GM19193 (cell line): ENCODE data around the gene SRCAP.

Experiments
- POLR2A ChIP-seq: IDR thresholded peaks from 4 replicates; pipeline ENCODE4 v1.6.1; 2011; ENCODE audit not compliant: insufficient read depth, insufficient read length; ENCODE audit errors: extremely low read depth

The SRCAP gene

GRCh38 chr16:30659507-30660423 is 39.2 kb upstream of the SRCAP start:
- TF ChIP-seq POLR2A = peak; percentile 37

- TF ChIP-seq POLR2A = no peak
Observed at GRCh38 chr16:30660424-30661261, 38.3 kb upstream of the SRCAP start.

- no peak for TF ChIP-seq POLR2A
Observed at GRCh38 chr16:30662449-30662848, 36.5 kb upstream of the SRCAP start.

DNA sequence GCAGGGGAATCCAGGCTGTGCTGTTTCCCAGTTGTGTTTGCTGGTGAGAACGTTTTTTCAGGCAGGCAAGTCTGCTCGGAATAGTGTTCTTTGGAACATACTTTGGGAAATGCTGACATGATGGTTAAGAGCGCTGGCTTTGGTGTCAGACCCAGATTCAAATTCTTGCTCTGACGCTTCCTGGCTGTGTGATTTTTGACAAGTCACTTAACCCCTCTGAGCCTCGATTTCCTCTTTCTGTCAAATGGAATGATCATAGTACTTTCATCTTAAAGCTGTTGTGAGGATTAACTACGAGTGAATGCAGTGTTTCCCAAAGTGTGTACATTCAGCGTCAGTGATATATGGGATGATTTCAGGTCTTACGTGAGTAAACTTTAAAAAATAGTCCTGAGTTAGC is 35.9 kb upstream of the SRCAP start:
- no peak for TF ChIP-seq POLR2A

- no peak for TF ChIP-seq POLR2A
Observed at GRCh38 chr16:30663820-30664219, 35.2 kb upstream of the SRCAP start.

DNA sequence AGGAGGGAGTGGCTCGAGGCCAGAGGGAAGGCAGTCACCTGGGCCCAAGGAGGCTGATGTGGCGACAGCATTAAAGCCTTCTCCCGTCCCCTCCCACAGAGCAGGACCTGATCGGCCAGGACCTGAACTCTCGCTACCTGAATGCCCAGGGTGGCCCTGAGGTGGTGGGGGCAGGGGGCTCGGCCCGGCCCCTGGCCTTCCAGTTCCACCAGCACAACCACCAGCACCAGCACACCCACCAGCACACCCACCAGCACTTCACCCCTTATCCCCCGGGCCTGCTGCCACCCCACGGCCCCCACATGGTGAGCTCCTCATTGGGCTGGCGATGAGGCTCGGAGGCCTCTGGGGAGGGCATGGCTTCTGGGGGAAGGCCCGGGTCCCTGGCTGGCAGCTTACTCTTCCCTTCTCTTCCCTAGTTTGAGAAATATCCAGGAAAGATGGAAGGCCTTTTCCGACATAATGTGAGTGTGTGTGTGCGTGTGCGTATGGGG is 34.3 kb upstream of the SRCAP start:
- TF ChIP-seq POLR2A = no peak

DNA sequence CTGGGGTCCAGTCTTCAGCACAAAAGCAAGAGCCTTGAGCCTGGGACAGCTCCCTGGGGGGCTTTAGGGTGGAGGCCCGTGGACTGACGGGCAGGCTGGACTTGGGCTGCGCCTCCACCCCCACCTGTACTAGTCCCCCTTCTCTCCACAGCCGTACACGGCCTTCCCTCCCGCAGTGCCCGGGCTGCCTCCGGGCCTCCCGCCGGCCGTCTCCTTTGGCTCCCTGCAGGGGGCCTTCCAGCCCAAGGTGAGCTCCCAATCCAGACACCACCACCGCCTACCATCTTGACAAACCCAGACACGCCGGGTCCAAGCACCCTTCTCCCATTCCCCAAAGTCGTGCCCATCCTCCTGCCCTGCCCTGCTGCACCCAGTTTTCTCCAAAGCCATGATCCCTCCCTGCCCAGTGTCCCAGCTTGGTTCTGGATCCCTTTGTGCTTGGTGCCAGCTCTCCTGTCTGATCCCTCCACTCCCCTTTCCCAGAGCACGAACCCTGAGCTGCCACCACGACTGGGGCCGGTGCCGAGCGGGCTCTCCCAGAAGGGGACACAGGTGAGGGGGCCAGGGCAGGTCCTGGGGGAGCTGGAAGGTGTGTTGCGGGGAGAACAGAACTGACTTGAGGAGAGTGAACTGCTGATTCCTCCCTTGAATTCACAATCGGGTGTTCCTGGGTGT is 33.7 kb upstream of the SRCAP start:
- no peak for TF ChIP-seq POLR2A

- no peak for TF ChIP-seq POLR2A
Observed at GRCh38 chr16:30665830-30666190, 33.2 kb upstream of the SRCAP start.

DNA sequence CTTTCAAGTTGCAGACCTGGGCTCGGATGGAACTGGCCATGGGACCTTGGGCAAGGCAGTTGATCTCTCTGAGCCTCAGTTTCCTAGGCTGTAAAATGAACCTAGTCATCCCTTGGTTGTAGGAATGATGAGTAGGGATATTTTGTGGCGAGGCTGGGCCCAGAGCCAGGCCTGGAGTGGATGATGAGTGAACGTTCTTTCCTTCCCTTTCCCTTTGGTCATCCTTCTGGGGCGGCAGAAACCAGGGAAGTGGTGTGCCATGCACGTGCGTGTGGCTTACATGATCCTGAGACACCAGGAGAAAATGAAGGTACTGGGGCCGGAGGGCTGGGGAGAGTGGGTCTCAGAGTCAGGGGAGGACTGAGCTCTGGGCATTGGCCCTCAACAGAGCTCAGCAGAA is 32.3 kb upstream of the SRCAP start:
- TF ChIP-seq POLR2A = no peak

DNA sequence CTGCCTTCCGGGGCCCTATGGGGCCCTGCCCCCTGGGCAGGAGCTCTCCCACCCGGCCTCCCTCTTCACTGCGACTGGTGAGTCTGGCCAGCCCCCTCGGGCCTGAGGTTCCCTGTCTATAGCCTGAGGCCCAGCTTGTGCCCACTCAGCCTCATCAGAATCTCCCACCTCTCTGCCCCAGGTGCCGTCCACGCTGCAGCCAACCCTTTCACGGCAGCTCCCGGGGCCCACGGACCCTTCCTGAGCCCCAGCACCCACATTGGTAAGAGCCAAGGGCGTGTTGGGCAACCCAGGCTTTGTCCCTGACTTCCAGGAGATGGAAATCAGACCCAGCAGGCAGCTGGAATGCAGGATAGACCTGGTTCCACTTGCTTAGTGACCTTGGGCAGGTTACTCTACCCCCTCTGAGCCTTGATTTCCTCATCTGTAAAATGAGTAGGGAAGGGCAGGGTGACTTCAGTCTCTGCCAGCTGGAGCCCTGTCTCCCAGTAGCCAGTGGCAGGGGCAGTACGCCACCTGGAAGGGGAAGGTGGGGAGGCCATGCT is 31.5 kb upstream of the SRCAP start:
- no peak for TF ChIP-seq POLR2A

DNA sequence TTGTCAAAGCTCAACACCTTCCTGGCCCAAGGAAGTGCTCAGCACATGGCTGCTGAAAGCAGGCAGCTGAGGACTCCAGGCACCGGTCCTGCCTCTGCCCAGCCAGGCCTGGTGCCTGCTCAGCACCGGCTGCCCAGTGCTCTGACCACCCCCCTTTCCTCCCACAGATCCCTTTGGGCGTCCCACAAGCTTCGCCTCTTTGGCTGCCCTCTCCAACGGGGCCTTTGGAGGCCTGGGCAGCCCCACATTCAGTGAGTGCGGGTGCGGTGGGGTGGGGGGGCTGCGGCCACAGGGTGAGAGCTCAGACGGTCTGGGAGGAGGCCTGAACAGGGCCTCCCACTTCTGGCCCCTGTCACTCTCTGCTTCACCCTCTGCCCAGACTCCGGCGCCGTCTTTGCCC is 30.6 kb upstream of the SRCAP start:
- no peak for TF ChIP-seq POLR2A

GRCh38 chr16:30669026-30669902 is 29.7 kb upstream of the SRCAP start:
- no peak for TF ChIP-seq POLR2A

- no peak for TF ChIP-seq POLR2A
Observed at GRCh38 chr16:30669903-30670824, 28.8 kb upstream of the SRCAP start.
